AML-193 (cell line): ENCODE measurements around the gene CMPK1.
A peak's percentile ranks its signal among the peaks of the same experiment; 100 is the strongest.

ENCODE experiments used
- DNase-seq, 2 experiments: peaks; one replicate each; lab custom pipeline; 2025; lab: John Stamatoyannopoulos, UW

CMPK1 gene

DNA sequence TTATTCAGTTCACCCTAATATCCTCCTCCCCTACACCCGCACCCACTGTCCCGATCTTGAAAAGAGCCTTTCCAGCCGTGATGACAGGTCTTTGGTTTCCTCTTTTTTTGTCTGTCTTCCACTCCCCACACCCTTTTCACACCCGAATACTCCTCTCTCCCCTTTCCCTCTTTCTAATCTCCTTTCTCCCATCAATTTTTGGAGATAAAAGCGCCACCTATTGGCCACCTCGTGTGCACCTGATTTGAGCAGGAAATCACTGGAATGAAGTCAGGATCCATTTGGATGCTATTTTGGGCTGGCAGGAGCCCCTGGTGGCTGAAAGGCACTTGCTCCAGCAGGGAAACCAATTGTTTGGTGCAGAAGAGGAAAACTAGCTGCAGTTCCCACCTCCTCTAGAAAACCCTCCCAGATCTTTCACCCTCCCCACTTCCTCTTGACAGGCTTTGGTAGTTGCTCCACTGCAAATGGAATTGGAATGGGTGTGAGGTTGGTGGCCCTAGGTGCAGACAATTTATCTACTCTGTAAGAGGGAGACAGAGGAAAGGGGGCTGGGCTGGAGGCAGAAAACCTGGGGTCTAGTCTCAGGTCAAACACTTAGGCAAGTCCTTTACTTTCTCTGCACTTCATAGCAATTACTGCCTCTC lies 90.9 kb downstream of the CMPK1 start:
- DNase-seq, result peak in 1 of 2 experiments; percentile 10
